NCI-H226 (cell line): Measurements from ENCODE around the gene RNF114.
"Not testable (repeated sequence)": the region's sequence is repeated elsewhere in the genome, so short reads cannot be mapped to it uniquely, and the experiment has no call there.

Experiments
- DNase-seq: peaks from one replicate; pipeline ENCODE4 v3.0.0-alpha.2; 2015

The RNF114 gene

GRCh38 chr20:49987015-49987867 lies 51.0 kb downstream of the RNF114 start:
- DNase-seq = no peak

DNA sequence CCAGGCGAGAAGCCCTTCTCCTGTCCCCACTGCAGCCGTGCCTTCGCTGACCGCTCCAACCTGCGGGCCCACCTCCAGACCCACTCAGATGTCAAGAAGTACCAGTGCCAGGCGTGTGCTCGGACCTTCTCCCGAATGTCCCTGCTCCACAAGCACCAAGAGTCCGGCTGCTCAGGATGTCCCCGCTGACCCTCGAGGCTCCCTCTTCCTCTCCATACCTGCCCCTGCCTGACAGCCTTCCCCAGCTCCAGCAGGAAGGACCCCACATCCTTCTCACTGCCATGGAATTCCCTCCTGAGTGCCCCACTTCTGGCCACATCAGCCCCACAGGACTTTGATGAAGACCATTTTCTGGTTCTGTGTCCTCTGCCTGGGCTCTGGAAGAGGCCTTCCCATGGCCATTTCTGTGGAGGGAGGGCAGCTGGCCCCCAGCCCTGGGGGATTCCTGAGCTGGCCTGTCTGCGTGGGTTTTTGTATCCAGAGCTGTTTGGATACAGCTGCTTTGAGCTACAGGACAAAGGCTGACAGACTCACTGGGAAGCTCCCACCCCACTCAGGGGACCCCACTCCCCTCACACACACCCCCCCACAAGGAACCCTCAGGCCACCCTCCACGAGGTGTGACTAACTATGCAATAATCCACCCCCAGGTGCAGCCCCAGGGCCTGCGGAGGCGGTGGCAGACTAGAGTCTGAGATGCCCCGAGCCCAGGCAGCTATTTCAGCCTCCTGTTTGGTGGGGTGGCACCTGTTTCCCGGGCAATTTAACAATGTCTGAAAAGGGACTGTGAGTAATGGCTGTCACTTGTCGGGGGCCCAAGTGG lies 51.9 kb downstream of the RNF114 start:
- no peak for DNase-seq

- no peak for DNase-seq
Measured at GRCh38 chr20:49989234-49990065, 53.3 kb downstream of the RNF114 start.

DNA sequence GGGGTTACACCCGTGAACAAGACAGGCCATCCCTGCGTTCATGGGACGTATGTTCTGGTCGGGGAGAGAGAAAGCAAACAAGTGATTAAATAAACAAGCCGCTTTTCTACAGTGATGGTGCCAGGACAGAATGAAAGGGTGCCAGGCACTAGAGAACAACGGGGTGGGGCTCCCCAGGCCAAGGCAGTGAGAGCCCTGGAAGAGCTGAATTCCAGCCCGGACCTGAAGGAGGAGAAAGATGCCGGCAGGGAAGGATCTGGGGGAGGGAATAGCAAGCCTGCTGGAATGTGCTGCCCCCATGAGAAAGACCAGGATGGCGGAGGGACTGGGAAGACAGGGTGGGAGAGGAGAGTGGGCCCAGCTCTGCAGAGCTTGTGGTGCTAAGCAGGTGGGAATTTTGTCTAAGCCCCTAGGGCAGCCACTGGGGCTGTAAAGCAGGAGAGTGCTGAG lies 54.1 kb downstream of the RNF114 start:
- DNase-seq = no peak

DNA sequence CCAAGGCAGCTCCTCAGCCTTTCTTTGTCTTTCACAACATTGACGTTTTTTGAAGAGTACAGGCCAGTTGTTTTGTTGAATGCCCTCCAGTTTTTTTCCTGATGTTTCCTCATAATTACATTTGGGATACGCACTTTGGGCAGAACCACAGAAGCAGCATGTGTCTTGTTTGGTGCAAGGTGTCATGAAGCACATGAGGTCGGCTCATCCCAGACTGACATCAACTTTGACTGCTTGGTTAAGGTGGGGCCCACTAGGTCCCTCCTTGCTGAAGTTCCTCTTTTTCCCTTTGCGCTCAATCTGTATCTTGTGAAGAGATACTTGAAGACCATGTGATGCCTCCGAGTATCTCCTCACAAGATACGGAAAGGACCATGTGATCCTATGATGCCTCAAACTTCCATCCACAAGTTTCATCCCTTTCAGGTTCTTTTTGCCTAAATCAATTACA lies 57.1 kb downstream of the RNF114 start:
- DNase-seq = no peak

GRCh38 chr20:49995586-49995985 lies 59.4 kb downstream of the RNF114 start:
- DNase-seq = no peak

- not testable (repeated sequence) for DNase-seq
Measured at GRCh38 chr20:49998478-49999188, 62.4 kb downstream of the RNF114 start.

DNA sequence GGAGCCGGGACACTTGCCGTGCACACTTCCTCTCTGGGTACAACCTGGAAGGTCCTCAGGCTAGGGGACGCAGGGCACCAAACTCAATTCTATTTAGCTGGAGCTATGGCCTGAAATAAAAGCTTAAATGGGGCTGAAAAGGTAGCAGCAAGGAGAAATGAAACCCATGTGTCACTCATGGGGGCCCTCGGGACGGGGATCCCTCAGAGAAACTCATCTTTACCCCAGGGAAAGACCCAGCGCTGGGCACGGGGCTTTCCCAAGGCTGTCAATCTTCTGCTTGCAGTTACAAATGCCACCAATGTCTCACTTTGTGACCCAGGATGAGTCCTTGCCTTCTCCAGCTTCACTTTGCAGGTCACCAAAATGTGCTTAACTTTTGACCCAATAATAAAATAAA lies 63.1 kb downstream of the RNF114 start:
- DNase-seq = no peak

- DNase-seq = not testable (repeated sequence)
Measured at GRCh38 chr20:50000548-50001222, 64.5 kb downstream of the RNF114 start.

- peak; percentile 46 for DNase-seq
Measured at GRCh38 chr20:50001784-50002311, 65.7 kb downstream of the RNF114 start.

DNA sequence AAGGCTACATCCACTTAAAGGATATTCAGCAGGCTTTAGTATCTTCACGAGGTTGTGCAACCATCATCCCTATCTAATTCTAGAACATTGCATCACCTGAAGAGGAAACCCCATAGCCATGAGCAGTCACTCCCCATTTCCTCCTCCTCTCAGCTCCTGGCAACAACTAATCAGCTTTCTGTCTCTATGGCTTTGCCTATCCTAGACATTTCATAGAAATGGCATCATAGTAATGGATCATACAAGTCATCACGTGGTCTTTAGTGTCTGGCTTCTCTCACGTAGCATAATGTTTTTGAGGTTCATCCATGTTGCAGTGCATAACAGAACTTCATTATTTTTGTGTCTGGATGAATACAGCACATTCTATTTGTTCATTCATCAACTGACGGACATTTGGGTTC lies 67.1 kb downstream of the RNF114 start:
- peak; percentile 99 for DNase-seq
